HG02623 (cell line): ENCODE data around the gene RASA1.
"Not testable (repeated sequence)": the region's sequence is repeated elsewhere in the genome, so short reads cannot be mapped to it uniquely, and the experiment has no call there.

Experiments used
- ATAC-seq: cut with Tn5 transposase; IDR thresholded peaks from one replicate; pipeline ENCODE4 v1.9.1; 2021; ENCODE audit warnings: moderate library complexity; ENCODE audit not compliant: unreplicated experiment

RASA1 gene

GRCh38 chr5:87267574-87268125 is at the start of gene RASA1:
Gene RASA1, plus strand, starts transcription at chr5:87267883. Its CDS starts 569 bp downstream, at chr5:87268452.
- ATAC-seq = peak; percentile 50

GRCh38 chr5:87229780-87230179 is 37.9 kb upstream of the RASA1 start:
- ATAC-seq = no peak

- ATAC-seq = peak; percentile 96
These were observed 36.5 kb upstream of the RASA1 start for GRCh38 chr5:87231037-87231808.

DNA sequence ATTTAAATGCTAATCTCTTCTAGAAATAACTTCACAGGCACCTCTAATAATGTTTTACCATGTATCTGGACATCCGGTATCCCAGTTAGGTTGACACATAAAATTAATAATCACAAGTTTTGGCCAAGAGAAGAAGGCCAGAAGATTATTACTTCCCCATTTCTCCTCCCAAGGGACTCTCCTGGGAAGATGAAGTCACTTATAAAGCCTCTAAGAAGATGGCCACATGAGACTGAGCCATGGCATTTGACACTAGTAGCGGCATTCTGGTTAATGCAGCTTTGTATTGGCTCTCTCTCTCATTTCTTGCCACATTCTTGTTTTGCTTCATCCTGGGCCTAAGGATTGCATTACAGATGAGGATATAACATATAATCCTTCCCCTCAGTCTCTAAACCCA is 34.5 kb upstream of the RASA1 start:
- ATAC-seq = no peak

GRCh38 chr5:87241555-87241954 is 26.1 kb upstream of the RASA1 start:
- no peak for ATAC-seq

- no peak for ATAC-seq
These were observed 25.4 kb upstream of the RASA1 start for GRCh38 chr5:87242242-87242641.

DNA sequence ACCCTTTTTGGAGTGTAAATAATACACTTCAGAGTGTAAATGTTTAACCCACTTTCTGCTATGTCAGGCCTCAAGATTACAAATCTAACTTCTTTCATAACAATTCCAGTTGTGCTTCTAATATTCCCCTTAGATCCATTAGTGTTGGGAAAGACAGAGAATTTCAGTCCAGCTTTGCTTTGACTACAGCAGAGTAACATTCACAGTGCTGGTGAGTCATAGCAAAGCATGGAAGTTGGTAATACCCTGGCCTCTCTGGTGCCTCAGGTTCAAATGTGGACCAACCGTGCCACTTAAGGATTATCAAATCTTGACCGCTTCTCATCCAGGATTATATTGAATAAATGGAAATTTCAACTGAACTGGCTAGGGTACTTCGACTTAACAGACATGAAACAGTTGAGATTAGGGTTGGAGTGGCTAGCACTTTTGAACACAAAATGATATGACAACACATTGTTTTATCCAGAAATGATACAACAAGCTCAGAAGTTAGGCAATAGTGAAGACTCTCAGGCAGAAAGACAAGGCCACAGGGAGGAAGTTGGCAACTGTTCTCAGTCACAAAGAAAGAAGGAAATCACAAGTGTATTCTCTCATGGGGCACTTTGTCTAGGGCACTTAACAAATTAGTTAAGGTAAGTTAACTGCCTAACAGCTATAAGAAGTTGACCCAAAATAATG is 24.4 kb upstream of the RASA1 start:
- no peak for ATAC-seq

DNA sequence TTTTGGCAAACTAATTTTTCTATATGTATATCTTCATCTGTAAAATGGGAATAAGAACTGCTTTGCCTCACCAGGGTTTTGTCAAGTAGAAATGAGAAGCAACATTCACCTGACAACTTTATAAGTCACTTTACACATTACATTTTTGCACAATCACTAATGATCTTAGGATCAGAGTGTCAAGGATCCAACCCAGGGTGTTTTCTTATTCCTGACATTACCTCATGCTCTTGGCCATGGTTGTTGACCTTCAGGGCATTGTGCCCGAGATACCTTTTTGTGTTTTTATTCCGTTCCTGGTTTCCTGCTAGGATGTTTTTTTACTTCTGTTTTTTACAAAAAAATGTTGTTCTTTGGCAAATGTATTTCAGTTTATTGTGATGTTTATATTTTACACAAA is 22.2 kb upstream of the RASA1 start:
- no peak for ATAC-seq

- ATAC-seq = no peak
These were observed 21.6 kb upstream of the RASA1 start for GRCh38 chr5:87246061-87246460.

DNA sequence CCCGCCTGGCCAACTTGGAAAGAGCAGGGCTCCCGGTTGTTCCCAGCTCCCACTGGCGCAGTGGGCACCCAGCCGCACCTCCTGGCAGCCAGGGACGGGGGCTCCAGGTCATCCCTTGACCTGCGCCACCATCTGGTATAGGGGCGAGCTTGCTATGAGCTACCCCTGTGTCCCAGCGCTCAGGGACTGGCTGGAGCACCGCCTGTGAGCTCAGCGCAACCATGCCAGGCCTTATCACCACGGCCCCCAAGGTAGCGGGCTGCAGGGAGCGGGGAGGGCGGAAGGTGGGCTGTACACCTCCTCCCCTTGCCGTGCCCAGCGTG is 15.4 kb upstream of the RASA1 start:
- no peak for ATAC-seq

- ATAC-seq = no peak
These were observed 13.6 kb upstream of the RASA1 start for GRCh38 chr5:87254035-87254434.

GRCh38 chr5:87258507-87258906 is 9.2 kb upstream of the RASA1 start:
- ATAC-seq = no peak

DNA sequence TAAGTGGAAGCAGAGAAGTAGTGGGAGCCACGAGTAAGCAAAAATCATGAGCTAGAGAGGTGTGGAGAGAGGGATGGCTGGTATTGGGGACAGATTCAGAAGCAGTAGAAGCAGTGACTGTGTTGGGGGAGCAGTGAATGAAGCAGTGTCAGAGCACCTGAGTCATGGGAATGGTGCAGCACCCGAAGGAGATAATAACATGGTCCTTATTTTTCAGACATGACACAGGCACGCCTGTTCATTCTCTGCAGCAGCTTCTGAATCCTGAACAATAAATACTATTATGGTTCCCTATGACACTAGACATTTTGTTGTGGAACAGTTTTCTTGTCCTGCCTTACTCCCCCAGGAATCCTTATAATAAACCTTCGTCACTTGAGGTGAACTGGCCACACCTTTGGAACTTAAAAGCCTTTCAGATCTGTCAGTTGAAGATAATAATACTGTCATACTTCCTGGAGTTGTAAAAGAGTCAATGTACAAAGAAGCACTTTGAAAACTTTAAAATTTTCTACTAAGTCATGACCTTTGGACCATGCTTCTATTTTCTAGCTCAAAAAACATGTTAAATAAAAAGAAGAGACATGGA is 7.0 kb upstream of the RASA1 start:
- ATAC-seq = no peak

DNA sequence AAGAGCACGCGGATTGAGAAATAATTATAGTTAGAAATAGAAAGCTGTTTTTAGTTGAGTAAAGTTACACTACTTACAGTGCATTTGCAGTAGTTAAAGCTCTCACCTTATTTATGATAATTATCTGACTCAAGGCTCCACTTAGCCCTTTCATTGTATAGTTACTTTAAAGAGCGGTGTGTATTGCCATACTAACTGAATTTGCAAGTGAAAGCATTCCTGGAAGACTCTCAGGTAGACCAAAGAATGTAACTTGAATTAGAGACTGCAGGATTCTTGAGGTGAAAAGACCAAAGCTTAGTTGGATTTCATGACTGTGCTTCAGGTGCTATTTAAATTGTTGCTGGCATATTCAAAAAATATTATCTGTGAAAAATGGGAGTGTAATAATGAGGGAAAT is 4.2 kb upstream of the RASA1 start:
- no peak for ATAC-seq

GRCh38 chr5:87266914-87267573 is 639 bp upstream of the RASA1 start:
- peak; percentile 5 for ATAC-seq

- peak; percentile 50 for ATAC-seq
These were observed 665 bp downstream of the RASA1 start for GRCh38 chr5:87268126-87268969.

DNA sequence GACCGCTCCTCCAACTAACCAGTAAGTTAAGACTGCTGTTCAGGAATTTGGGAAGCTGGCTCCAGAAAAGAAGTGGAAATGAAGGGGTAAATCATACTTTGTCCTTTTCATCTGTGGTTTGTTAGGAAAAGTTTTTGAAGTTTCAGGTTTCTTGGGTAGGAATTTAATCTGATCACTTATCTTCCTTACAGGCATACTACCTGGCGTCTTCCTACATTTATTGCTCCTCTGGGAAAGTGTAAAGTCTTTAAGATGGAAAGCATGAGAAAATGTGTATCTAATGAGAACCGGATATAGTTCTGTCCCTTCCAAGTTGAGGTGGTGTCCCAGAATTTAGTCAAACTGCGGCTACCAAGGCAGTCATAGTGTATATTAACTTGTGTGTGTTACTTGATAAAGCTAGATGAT is 1.3 kb downstream of the RASA1 start:
- ATAC-seq = no peak

DNA sequence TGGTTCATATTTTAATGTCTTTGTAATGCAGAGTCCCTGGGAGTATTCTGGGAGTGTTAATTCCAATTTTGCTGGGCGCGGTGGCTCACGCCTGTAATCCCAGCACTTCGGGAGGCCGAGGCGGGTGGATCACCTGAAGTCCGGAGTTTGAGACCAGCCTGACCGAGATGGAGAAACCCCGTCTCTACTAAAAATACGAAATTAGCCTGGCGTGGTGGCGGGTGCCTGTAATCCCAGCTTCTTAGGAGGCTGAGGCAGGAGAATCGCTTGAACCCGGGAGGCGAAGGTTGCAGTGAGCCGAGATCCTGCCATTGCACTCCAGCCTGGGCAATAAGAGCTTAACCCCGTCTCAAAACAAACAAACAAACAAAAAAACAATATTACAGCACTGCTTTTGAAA is 3.2 kb downstream of the RASA1 start:
- ATAC-seq = not testable (repeated sequence)

GRCh38 chr5:87276655-87277054 is 9.0 kb downstream of the RASA1 start:
- no peak for ATAC-seq

DNA sequence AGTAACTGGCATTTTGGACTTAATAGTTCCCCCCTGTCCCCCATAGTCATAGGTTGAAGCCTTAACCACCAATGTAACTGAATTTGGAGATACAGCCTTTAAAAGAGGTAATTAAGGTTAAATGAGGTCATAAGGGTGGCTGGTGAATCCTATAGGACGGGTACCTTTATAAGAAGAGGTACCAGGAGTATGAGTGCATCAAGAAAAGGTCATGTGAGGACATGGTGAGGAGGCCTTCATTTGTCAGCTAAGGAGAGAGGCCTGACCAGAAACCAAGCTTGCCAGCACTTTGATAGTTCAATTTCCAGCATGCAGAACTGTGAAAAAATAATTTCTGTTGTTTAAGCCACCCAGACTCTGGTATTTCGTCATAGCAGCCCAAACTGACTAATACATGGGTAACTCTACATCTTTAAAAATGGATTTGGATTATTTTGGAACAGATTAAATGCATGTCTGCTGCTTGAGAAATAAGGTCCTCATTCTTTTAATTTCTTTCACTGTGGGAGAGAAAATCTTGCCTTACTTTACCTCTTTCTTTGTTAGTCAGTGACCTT is 9.7 kb downstream of the RASA1 start:
- no peak for ATAC-seq
